Measurements from ENCODE around the gene LIPE. TPM values are rescaled to one million over a fixed set of nuclear protein-coding genes. Genes with fewer than 3 reads are reported as not detected.
A peak's percentile ranks its signal among the peaks of the same experiment; 100 is the strongest.

Gene LIPE
- total and polyA plus RNA-seq, 12 donors = 11.2 to 230 (median 43.3) TPM

DNA sequence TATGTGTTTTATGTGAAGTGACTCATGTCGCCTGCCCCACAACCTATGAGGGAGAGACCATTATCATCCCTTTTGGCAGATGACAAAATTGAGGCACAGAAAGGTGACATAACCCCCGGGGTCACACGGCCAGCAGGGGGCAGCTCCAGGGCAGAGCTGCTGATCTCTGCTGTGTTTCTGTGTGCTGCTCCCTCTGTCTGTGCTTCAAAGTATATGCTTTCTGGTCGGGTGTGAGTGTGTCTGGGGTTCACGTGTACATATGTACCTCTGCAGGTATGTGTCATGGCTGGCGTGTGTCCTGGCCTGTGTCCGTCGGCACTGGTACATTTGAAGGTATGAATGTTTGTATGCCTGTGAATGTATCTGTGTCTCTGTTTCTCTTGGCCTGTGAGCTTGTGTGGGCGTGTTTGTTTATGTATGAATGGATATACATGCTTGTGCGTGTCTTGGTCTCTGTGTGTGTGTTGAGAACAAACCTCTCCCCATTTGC, 7.1 kb downstream of the LIPE start:
- TF ChIP-seq, protein P1, sequence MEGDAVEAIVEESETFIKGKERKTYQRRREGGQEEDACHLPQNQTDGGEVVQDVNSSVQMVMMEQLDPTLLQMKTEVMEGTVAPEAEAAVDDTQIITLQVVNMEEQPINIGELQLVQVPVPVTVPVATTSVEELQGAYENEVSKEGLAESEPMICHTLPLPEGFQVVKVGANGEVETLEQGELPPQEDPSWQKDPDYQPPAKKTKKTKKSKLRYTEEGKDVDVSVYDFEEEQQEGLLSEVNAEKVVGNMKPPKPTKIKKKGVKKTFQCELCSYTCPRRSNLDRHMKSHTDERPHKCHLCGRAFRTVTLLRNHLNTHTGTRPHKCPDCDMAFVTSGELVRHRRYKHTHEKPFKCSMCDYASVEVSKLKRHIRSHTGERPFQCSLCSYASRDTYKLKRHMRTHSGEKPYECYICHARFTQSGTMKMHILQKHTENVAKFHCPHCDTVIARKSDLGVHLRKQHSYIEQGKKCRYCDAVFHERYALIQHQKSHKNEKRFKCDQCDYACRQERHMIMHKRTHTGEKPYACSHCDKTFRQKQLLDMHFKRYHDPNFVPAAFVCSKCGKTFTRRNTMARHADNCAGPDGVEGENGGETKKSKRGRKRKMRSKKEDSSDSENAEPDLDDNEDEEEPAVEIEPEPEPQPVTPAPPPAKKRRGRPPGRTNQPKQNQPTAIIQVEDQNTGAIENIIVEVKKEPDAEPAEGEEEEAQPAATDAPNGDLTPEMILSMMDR (IDR thresholded peaks at IDR 0.05) = peak; percentile 14 to 76 (median 54)
- no peak for TF ChIP-seq POLR2A (IDR thresholded peaks at IDR 0.05)

DNA sequence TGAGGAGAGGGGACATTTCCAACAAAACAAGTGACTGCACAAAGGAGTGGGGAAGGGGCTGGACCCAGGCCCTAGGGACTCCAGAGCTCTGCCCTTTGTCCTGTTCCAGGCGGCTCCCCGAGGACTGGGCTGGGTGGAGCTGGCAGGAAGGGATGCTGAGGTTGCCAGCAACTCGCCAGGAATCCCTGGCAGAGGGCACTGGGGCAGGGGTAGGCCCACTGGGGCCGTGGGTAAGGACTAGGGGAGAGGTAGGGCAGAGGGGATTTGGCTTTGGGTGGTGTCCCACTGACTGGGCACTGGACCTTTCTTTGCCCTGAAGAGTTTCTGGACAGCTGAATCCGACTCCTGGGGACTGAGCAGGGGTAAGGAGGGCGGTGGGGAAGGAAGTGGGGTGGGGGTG, 7.9 kb downstream of the LIPE start:
- Histone ChIP-seq H3K27ac (peak overlapping the region in 1 of 5 donors; percentile 27), H3K4me1 (replicated peaks in 1 of 2) (peaks cover 25 to 37% of the 10 kb centered on the region in 2 donors), H3K9me3 (replicated peaks in 1 of 3) (no peaks in the 10 kb centered on the region), H3K27me3 (no peaks in the 10 kb centered on the region), H3K4me3 (no peak overlapping the region), H3K36me3 (replicated peaks in 1 of 2) (peaks cover 0 to 11% of the 10 kb centered on the region in 2 donors)
- intact Hi-C loops (cut with DNase I) = no loop called here
- WGBS, 4 donors = 57 to 68% (median 66%) methylated on average over 6 of the region's 6 CpGs
- DNase-seq = peak in 2 of 7 donors; percentile 25 to 36
- TF ChIP-seq POLR2A (IDR thresholded peaks at IDR 0.05) = no peak
- TF ChIP-seq, protein P1 (IDR thresholded peaks at IDR 0.05) = no peak

More for the DNA sequence above, 7.1 kb downstream of the LIPE start:
- H3K36me3 ChIP-seq (replicated peaks in 1 of 2) = peaks cover 0 to 3% of the 10 kb centered on the region in 2 donors
- no peaks in the 10 kb centered on the region for H3K27me3 ChIP-seq
- no peak overlapping the region for H3K4me3 ChIP-seq
- H3K27ac ChIP-seq = peak overlapping the region in 2 of 5 donors; percentile 42 to 91
- WGBS, 4 donors = 41 to 67% (median 54%) methylated on average over 4 to 10 of the region's 10 CpGs
- no peaks in the 10 kb centered on the region for H3K9me3 ChIP-seq (replicated peaks in 1 of 3)
- intact Hi-C loops (cut with DNase I) = no loop called here
- peak in 6 of 7 donors; percentile 57 to 71 (median 62) for DNase-seq
- H3K4me1 ChIP-seq (replicated peaks in 1 of 2) = peaks cover 29 to 45% of the 10 kb centered on the region in 2 donors

DNA sequence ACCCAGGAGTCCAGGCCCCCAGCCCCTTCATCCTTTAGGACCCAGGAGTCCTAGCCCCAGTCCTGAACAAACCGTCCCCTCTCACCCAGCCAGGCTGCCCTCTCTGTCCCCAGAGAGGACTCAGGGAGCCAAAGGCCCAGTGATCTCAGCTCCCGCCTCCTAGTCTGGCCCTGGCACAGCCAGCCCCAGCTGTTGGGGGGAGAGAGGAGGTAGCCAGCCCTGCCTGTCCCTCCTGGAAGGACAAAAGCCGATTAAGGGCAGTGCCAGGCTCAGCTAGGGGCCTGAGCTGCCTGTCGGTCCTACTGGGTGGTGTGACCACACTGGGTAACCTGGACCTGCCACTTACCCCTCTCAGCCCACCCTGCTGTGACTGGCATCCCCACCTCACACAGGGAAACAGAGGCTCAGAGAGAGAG, 14.5 kb downstream of the LIPE start:
- Histone ChIP-seq H3K27me3 (no peaks in the 10 kb centered on the region), H3K4me3 (no peak overlapping the region), H3K9me3 (replicated peaks in 1 of 3) (no peaks in the 10 kb centered on the region), H3K4me1 (replicated peaks in 1 of 2) (peaks cover 8 to 11% of the 10 kb centered on the region in 2 donors), H3K27ac (no peak overlapping the region), H3K36me3 (replicated peaks in 1 of 2) (peaks cover 0 to 18% of the 10 kb centered on the region in 2 donors)
- peak in 3 of 7 donors; percentile 42 to 61 (median 57) for DNase-seq
- 32 to 62% (median 54%) methylated on average over 3 to 4 of the region's 4 CpGs for WGBS, 4 donors
- no peak for TF ChIP-seq POLR2A (IDR thresholded peaks at IDR 0.05)
- TF ChIP-seq, protein P1 (IDR thresholded peaks at IDR 0.05) = no peak
- intact Hi-C loops (cut with DNase I) = no loop called here

DNA sequence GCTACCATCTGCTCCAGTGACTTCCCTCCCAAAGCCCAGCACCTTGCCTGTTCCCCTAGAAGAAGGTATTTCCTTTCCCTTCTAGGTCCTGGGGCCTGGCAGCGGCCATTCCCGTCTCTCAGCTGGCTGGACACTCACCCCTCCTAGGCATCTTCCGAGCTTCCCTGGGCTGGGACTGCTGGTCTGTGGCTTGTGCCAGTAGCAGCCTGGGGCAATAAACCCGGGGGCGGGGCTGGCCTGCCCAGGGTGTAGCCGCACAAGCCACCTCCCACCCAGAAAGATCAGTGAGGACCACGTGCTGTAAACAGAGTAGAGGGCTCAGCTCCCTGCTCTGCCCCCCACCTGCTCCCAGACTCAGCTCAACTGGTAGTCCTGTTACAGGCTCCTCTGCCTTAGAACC, 15.0 kb downstream of the LIPE start:
- peaks cover 8 to 11% of the 10 kb centered on the region in 2 donors for H3K4me1 ChIP-seq (replicated peaks in 1 of 2)
- DNase-seq = peak in 1 of 7 donors; percentile 65
- intact Hi-C loops (cut with DNase I) = no loop called here
- no peaks in the 10 kb centered on the region for H3K27me3 ChIP-seq
- WGBS, 4 donors = 68 to 77% (median 73%) methylated on average over 6 to 7 of the region's 7 CpGs
- no peak overlapping the region for H3K27ac ChIP-seq
- peaks cover 0 to 19% of the 10 kb centered on the region in 2 donors for H3K36me3 ChIP-seq (replicated peaks in 1 of 2)
- H3K4me3 ChIP-seq = no peak overlapping the region
- no peaks in the 10 kb centered on the region for H3K9me3 ChIP-seq (replicated peaks in 1 of 3)
- TF ChIP-seq, protein P1 (IDR thresholded peaks at IDR 0.05) = no peak
- TF ChIP-seq POLR2A (IDR thresholded peaks at IDR 0.05) = no peak

All from adrenal gland (tissue), 12 donors.